ENCODE measurements around the gene SCN1B.

DNA sequence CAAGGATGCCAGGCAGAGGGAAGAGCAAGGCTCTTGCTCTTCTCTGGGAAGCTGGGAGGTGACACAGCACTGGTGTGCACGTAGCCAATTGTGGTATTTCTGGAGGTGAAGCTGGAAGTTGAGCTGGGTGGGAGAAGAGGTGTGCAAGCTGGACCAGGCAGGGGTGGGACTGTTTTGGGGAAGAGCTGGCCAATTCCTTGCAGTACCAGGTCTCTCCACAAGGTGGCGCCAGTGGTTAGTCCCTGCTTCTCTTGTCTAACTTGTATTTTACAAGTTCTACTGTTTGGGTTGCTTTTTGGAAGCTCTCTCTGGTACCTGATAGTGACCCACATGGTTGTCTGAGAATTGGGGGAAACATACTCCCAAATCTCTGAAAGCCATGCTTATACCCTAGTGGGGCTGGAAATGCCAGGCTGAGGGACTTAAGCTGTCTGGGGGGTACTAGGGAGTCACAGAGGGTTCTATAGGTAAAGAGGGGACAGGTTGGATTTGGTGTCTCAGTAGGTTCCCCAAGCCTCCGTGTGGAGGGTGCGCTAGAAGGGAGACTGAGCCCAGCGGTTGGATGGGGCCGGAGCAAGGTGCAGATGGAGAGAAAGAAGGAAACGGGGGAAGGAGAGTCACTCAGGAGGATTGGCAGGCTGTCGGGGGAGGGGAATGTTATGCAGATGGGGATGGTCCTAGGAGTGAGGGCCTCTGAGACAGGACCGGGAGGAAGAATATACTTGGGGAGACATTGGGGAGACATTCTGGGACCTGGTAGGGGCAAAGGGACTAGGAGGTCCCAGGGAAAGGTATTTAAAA, 14.2 kb downstream of the SCN1B start:
- TF ChIP-seq POLR2A (IDR thresholded peaks at IDR 0.05) (no peak), POLR2AphosphoS5 (IDR thresholded peaks at IDR 0.05; ENCODE audit: insufficient read depth in 1 of 2, low read depth in 1 of 2) (no peak)
- TF ChIP-seq, protein P1, sequence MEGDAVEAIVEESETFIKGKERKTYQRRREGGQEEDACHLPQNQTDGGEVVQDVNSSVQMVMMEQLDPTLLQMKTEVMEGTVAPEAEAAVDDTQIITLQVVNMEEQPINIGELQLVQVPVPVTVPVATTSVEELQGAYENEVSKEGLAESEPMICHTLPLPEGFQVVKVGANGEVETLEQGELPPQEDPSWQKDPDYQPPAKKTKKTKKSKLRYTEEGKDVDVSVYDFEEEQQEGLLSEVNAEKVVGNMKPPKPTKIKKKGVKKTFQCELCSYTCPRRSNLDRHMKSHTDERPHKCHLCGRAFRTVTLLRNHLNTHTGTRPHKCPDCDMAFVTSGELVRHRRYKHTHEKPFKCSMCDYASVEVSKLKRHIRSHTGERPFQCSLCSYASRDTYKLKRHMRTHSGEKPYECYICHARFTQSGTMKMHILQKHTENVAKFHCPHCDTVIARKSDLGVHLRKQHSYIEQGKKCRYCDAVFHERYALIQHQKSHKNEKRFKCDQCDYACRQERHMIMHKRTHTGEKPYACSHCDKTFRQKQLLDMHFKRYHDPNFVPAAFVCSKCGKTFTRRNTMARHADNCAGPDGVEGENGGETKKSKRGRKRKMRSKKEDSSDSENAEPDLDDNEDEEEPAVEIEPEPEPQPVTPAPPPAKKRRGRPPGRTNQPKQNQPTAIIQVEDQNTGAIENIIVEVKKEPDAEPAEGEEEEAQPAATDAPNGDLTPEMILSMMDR (IDR thresholded peaks at IDR 0.05): peak; percentile 67 to 76 (median 70)
